Sciatic nerve (tissue), 2 donors: ENCODE results near the gene CHEK2. TPM values are rescaled to one million over a fixed set of nuclear protein-coding genes. Genes with fewer than 3 reads are reported as not detected.

Experiments used
- ATAC-seq: fragments of 200-7000 bp; cut with Tn5 transposase; one replicate; pipeline ENCODE4 v1.9.1; 2020; ENCODE audit warnings: mild to moderate bottlenecking, moderate library complexity
- DNase-seq: peaks from one replicate; pipeline ENCODE4 v3.0.0-alpha.2; 2020; ENCODE audit warnings: low spot score
- intact Hi-C: fragments of 100-400 bp; cut with DNase I; formaldehyde crosslinking; loops from one replicate; pipeline ENCODE4 v1.14.2; 2022
- total RNA-seq: library from RNA; stranded (reverse); fragmentation: NEBNext Ultra II Directional; extraction: Animal tissue kit (Norgen Biotek cat#: 25700); gene quantifications from one replicate; pipeline ENCODE4 v1.2.1, GENCODE V29; 2021
- donor health status: DM: no; HTN: no; CAD: no.
- donor health status: DM: no; HTN: no; CAD: no.

The CHEK2 gene
- total RNA-seq, 1 donor from 2014 or later, result 29.3 TPM

DNA sequence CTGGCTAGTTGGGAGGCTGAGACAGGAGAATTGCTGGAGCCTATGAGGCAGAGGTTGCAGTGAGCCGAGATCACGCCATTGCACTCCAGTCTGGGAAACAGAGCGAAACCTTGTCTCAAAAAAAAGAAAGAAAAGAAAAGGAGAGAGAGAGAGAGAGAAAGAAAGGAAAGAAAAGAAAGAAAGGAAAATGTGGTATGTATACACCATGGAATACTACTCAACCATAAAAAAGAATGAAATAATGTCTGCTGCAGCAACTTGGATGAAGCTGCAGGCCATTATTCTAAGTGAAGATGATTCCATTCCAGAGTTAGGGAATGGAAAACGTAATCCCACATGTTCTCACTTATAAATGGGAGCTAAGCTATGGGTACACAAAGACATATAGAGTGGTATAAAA is 92.8 kb downstream of the CHEK2 start:
- intact Hi-C loops, result no loop called here
- no peak for DNase-seq
- ATAC-seq, result no peak

DNA sequence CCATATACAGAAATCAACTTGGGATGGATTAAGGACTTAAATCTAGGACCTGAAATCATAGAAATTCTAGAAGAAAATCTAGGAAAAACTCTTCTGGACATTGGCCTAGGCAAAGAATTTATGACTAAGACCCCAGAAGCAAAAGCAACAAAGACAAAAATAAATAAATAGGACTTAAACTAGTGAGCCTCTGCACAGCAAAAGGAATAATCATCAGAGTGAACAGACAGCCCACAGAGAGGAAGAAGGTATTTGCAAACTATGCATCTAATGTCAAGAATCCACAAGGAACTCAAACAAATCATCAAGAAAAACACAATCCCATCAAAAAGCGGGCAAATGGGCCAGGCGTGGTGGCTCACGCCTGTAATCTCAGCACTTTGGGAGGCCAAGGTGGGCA is 94.4 kb downstream of the CHEK2 start:
- ATAC-seq (no peak), DNase-seq (no peak)
- intact Hi-C loops, result no loop called here

DNA sequence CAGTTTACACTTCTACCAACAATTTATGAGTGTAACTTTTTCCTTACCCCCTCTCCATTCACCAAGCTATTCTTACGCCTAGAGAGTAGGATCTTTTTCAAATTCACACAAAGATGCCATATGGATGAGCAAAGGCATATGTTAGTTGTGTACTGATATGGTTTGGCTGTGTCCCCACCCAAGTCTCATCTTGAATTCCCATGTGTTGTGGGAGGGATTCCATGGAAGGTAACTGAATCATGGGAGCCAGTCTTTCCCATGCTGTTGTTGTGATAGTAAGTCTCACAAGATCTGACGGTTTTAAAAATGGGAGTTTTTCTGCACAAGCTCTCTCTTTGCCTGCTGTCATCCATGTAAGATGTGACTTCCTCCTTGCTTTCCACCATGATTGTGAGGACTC is 102.3 kb downstream of the CHEK2 start:
- intact Hi-C loops, result no loop called here
- DNase-seq (no peak), ATAC-seq (no peak)

Other genes with a start within 250 kb of the CHEK2 start
- 58.4 TPM for gene TTC28, start 62.0 kb downstream of the CHEK2 start, total RNA-seq
- 13.9 TPM for gene HSCB, start 219 bp upstream of the CHEK2 start, total RNA-seq
- 16.1 TPM for gene CCDC117, start 30.9 kb upstream of the CHEK2 start, total RNA-seq
- 84.9 TPM for gene XBP1, start 58.7 kb upstream of the CHEK2 start, total RNA-seq
- gene ZNRF3, start 141.8 kb upstream of the CHEK2 start, total RNA-seq, result 12.9 TPM